GM19395 (cell line): ENCODE data around the gene GSTM3.
"Not testable (repeated sequence)": the region's sequence is repeated elsewhere in the genome, so short reads cannot be mapped to it uniquely, and the experiment has no call there.

Source experiments
- ATAC-seq: cut with Tn5 transposase; IDR thresholded peaks from one replicate; pipeline ENCODE4 v1.9.1; 2021; ENCODE audit warnings: mild to moderate bottlenecking, moderate library complexity; ENCODE audit not compliant: unreplicated experiment

The GSTM3 gene

GRCh38 chr1:109762821-109763645, 22.2 kb upstream of the GSTM3 start:
- no peak for ATAC-seq

GRCh38 chr1:109762039-109762585, 21.3 kb upstream of the GSTM3 start:
- ATAC-seq, result no peak

- no peak for ATAC-seq
Observed at GRCh38 chr1:109761227-109762038, 20.6 kb upstream of the GSTM3 start.

- no peak for ATAC-seq
Observed at GRCh38 chr1:109760581-109761226, 19.9 kb upstream of the GSTM3 start.

- no peak for ATAC-seq
Observed at GRCh38 chr1:109759513-109760334, 18.9 kb upstream of the GSTM3 start.

- no peak for ATAC-seq
Observed at GRCh38 chr1:109757936-109758786, 17.3 kb upstream of the GSTM3 start.

- no peak for ATAC-seq
Observed at GRCh38 chr1:109756848-109757521, 16.1 kb upstream of the GSTM3 start.

- not testable (repeated sequence) for ATAC-seq
Observed at GRCh38 chr1:109756325-109756724, 15.5 kb upstream of the GSTM3 start.

GRCh38 chr1:109754738-109755137, 13.9 kb upstream of the GSTM3 start:
- no peak for ATAC-seq

- no peak for ATAC-seq
Observed at GRCh38 chr1:109751531-109752260, 10.9 kb upstream of the GSTM3 start.

GRCh38 chr1:109750920-109751319, 10.1 kb upstream of the GSTM3 start:
- no peak for ATAC-seq

- ATAC-seq, result no peak
Observed at GRCh38 chr1:109750241-109750882, 9.5 kb upstream of the GSTM3 start.

- no peak for ATAC-seq
Observed at GRCh38 chr1:109749221-109749620, 8.4 kb upstream of the GSTM3 start.

- ATAC-seq, result not testable (repeated sequence)
Observed at GRCh38 chr1:109748311-109748710, 7.5 kb upstream of the GSTM3 start.

GRCh38 chr1:109739738-109740614, 862 bp downstream of the GSTM3 start:
- ATAC-seq, result peak; percentile 90

GRCh38 chr1:109733236-109733870, 7.5 kb downstream of the GSTM3 start:
- no peak for ATAC-seq
